Measurements from ENCODE around the gene IZUMO1.

- TF ChIP-seq REST (IDR thresholded peaks at IDR 0.05; ENCODE audit: borderline replicate concordance) (no peak), CTCF (IDR thresholded peaks at IDR 0.05; ENCODE audit: poor library complexity, severe bottlenecking) (no peak), POLR2AphosphoS5 (IDR thresholded peaks at IDR 0.05) (no peak), EP300 (conservative IDR thresholded peaks at IDR 0.05; ENCODE audit: poor library complexity, severe bottlenecking) (no peak), TAF1 (IDR thresholded peaks at IDR 0.05; ENCODE audit: low read depth) (no peak), EZH2 (IDR thresholded peaks at IDR 0.05; ENCODE audit: borderline replicate concordance, insufficient read depth, low read length, poor library complexity, severe bottlenecking) (no peak), SMC3 (conservative IDR thresholded peaks at IDR 0.05; ENCODE audit: poor library complexity) (no peak), RAD21 (conservative IDR thresholded peaks at IDR 0.05) (no peak), MXI1 (conservative IDR thresholded peaks at IDR 0.05; ENCODE audit: poor library complexity, severe bottlenecking) (no peak)
These were observed 4.2 kb upstream of the IZUMO1 start for GRCh38 chr19:48750771-48751504.
